IMR-90 (cell line): Measurements from ENCODE around the gene ALDH3B2. TPM values are rescaled to one million over a fixed set of nuclear protein-coding genes. Genes with fewer than 3 reads are reported as not detected.
A peak's percentile ranks its signal among the peaks of the same experiment; 100 is the strongest.

ENCODE experiments used
- ATAC-seq: fragments of 200-7000 bp; cut with Tn5 transposase; 2 replicates; pipeline ENCODE4 v1.9.1; 2020; ENCODE audit warnings: low read depth, mild to moderate bottlenecking, moderate library complexity
- BruUV-seq: library from RNA; stranded (reverse); fragments of 400-500 nt; replicated peaks from 2 replicates; lab custom pipeline; 2021; lab: Mats Ljungman, UMichigan
- CTCF ChIA-PET: fragments of 300-600 bp; formaldehyde crosslinking; extraction: SDS; loops from one replicate; lab custom pipeline; 2021; ENCODE audit warnings: antibody characterized with exemption; lab: Yijun Ruan, JAX
- POLR2A ChIA-PET: fragments of 300-600 bp; sonication (Branson Sonifier 250); formaldehyde crosslinking; loops from one replicate; lab custom pipeline; 2022; ENCODE audit warnings: antibody characterized with exemption; ENCODE audit not compliant: unreplicated experiment; lab: Charles Lee
- DNase-seq: peaks from one replicate; pipeline ENCODE4 v3.0.0; 2013
- H2AFZ ChIP-seq: replicated peaks from 2 replicates; pipeline ENCODE3; 2013; ENCODE audit warnings: low read length, mild to moderate bottlenecking; ENCODE audit not compliant: poor library complexity
- H2AK5ac ChIP-seq: 2 replicates; pipeline ENCODE4 v1.6.1; 2013; ENCODE audit warnings: low read depth, low read length, inconsistent platforms
- H2AK9ac ChIP-seq: replicated peaks from 2 replicates; pipeline ENCODE3; 2013; ENCODE audit warnings: mild to moderate bottlenecking, low read depth, low read length, moderate library complexity; ENCODE audit not compliant: poor library complexity
- H2BK120ac ChIP-seq: 2 replicates; pipeline ENCODE4 v1.6.1; 2013; ENCODE audit warnings: low read depth, low read length, inconsistent platforms
- H2BK15ac ChIP-seq: 3 replicates; pipeline ENCODE4 v1.6.1; 2013; ENCODE audit warnings: low read depth, low read length, inconsistent platforms
- H2BK20ac ChIP-seq: 2 replicates; pipeline ENCODE4 v1.6.1; 2013; ENCODE audit warnings: low read depth, mild to moderate bottlenecking, inconsistent platforms, low read length, moderate library complexity
- H2BK5ac ChIP-seq: 2 replicates; pipeline ENCODE4 v1.6.1; 2013; ENCODE audit warnings: mild to moderate bottlenecking, low read depth, low read length, inconsistent platforms; ENCODE audit not compliant: poor library complexity, severe bottlenecking
- H3K14ac ChIP-seq: replicated peaks from 2 replicates; pipeline ENCODE4 v1.6.1; 2013; ENCODE audit warnings: low read depth, low read length, inconsistent platforms
- H3K18ac ChIP-seq: 2 replicates; pipeline ENCODE4 v1.6.1; 2013; ENCODE audit warnings: low read depth, low read length, control low read depth
- H3K23ac ChIP-seq: 2 replicates; pipeline ENCODE4 v1.6.1; 2013; ENCODE audit warnings: low read depth, low read length, inconsistent platforms
- H3K27ac ChIP-seq: 2 replicates; pipeline ENCODE4 v1.5.1; 2013; ENCODE audit warnings: mild to moderate bottlenecking, control low read depth, low read length; ENCODE audit not compliant: insufficient read depth
- H3K27me3 ChIP-seq: 2 replicates; pipeline ENCODE4 v1.6.1; 2013; ENCODE audit warnings: low read length; ENCODE audit not compliant: control insufficient read depth, insufficient read depth
- H3K36me3 ChIP-seq: 2 replicates; pipeline ENCODE4 v1.6.1; 2013; ENCODE audit warnings: low read length, mixed read lengths; ENCODE audit not compliant: control insufficient read depth, insufficient read depth
- H3K4ac ChIP-seq: 2 replicates; pipeline ENCODE4 v1.6.1; 2013; ENCODE audit warnings: low read depth, low read length, inconsistent platforms
- H3K4me1 ChIP-seq: 2 replicates; pipeline ENCODE4 v1.6.1; 2013; ENCODE audit warnings: low read length, mixed read lengths; ENCODE audit not compliant: control insufficient read depth, insufficient read depth
- H3K4me2 ChIP-seq: 2 replicates; pipeline ENCODE4 v1.6.1; 2013; ENCODE audit warnings: low read depth, mild to moderate bottlenecking, control low read depth, low read length, moderate library complexity
- H3K4me3 ChIP-seq: 2 replicates; pipeline ENCODE4 v1.5.1; 2013; ENCODE audit warnings: low read depth, mild to moderate bottlenecking, control low read depth, low read length, moderate library complexity; ENCODE audit not compliant: insufficient read depth
- H3K56ac ChIP-seq: 2 replicates; pipeline ENCODE4 v1.6.1; 2013; ENCODE audit warnings: low read length, inconsistent platforms; ENCODE audit not compliant: insufficient read depth; ENCODE audit errors: extremely low read depth
- H3K79me1 ChIP-seq, 2 experiments: 2 replicates each; pipeline ENCODE4 v1.6.1; 2013; ENCODE audit warnings: low read length in 2 of 2, inconsistent platforms in 1 of 2, low read depth in 1 of 2
- H3K9ac ChIP-seq: 2 replicates; pipeline ENCODE4 v1.6.1; 2013; ENCODE audit warnings: low read depth, low read length, control low read depth
- H3K9me1 ChIP-seq: 2 replicates; pipeline ENCODE4 v1.6.1; 2013; ENCODE audit warnings: low read length, inconsistent platforms; ENCODE audit not compliant: insufficient read depth
- H3K9me3 ChIP-seq: 2 replicates; pipeline ENCODE4 v1.6.1; 2013; ENCODE audit warnings: low read length; ENCODE audit not compliant: control insufficient read depth, insufficient read depth
- H4K20me1 ChIP-seq: 2 replicates; pipeline ENCODE4 v1.6.1; 2013; ENCODE audit warnings: low read length, inconsistent platforms; ENCODE audit not compliant: insufficient read depth
- H4K5ac ChIP-seq: 2 replicates; pipeline ENCODE4 v1.6.1; 2013; ENCODE audit warnings: mild to moderate bottlenecking, low read depth, low read length, control low read depth
- H4K8ac ChIP-seq, 2 experiments: 2 replicates each; pipeline ENCODE4 v1.6.1; 2013; ENCODE audit warnings: low read depth in 2 of 2, low read length in 2 of 2, control low read depth in 1 of 2, inconsistent platforms in 1 of 2
- H4K91ac ChIP-seq: 2 replicates; pipeline ENCODE4 v1.6.1; 2013; ENCODE audit warnings: low read depth, low read length, inconsistent platforms; ENCODE audit not compliant: insufficient read depth
- BHLHE40 ChIP-seq: fragments of 150-350 bp; IDR thresholded peaks from 2 replicates; pipeline ENCODE4 v1.6.1; 2016; ENCODE audit warnings: mild to moderate bottlenecking, low read depth, low read length
- MAZ ChIP-seq: IDR thresholded peaks from 2 replicates; pipeline ENCODE4 v1.6.1; 2012; ENCODE audit warnings: low read depth, mild to moderate bottlenecking, low read length, improper control_type of control experiment, moderate library complexity, borderline replicate concordance
- MXI1 ChIP-seq: IDR thresholded peaks from 2 replicates; pipeline ENCODE4 v1.6.1; 2012; ENCODE audit warnings: low read depth, mild to moderate bottlenecking, low read length, moderate library complexity, borderline replicate concordance
- NFE2L2 ChIP-seq: fragments of 150-350 bp; IDR thresholded peaks from 2 replicates; pipeline ENCODE4 v1.6.1; 2016; ENCODE audit warnings: low read depth, mild to moderate bottlenecking, low read length
- RAD21 ChIP-seq: IDR thresholded peaks from 2 replicates; pipeline ENCODE4 v1.6.1; 2012; ENCODE audit warnings: low read length, improper control_type of control experiment
- RCOR1 ChIP-seq: IDR thresholded peaks from 2 replicates; pipeline ENCODE4 v1.6.1; 2012; ENCODE audit warnings: mild to moderate bottlenecking, low read length, improper control_type of control experiment; ENCODE audit not compliant: insufficient replicate concordance
- RFX5 ChIP-seq: IDR thresholded peaks from 2 replicates; pipeline ENCODE4 v1.8.0; 2012; ENCODE audit warnings: low read depth, mild to moderate bottlenecking, low read length, moderate library complexity
- SMC3 ChIP-seq: fragments of 150-350 bp; IDR thresholded peaks from 2 replicates; pipeline ENCODE4 v1.6.1; 2016; ENCODE audit warnings: low read depth, mild to moderate bottlenecking, antibody characterized with exemption, low read length, moderate library complexity
- WGBS, 2 experiments: methylation state at CpG; one replicate each; pipeline versions ENCODE4 v1.1.5 to v1.1.7; 2013; ENCODE audit warnings: missing lambda C conversion rate in 2 of 2; ENCODE audit not compliant: insufficient read length in 1 of 2; ENCODE audit errors: extremely low coverage in 2 of 2; 5-methylcytosine and 5-hydroxymethylcytosine counted together
- dilution Hi-C: fragments of 300-500 bp; cut with HindIII; formaldehyde crosslinking; loops from one replicate; pipeline ENCODE4 v1.14.3; 2018; ENCODE audit warnings: low sequenced_read_pairs; ENCODE audit not compliant: unreplicated experiment
- in situ Hi-C: fragments of 300-500 bp; cut with MboI; formaldehyde crosslinking; loops from 3 replicates; pipeline ENCODE4 v1.14.3; 2019; ENCODE audit warnings: low sequenced_read_pairs, inconsistent platforms, mixed read lengths
- intact Hi-C: fragments of 100-400 bp; cut with micrococcal nuclease; formaldehyde crosslinking; loops from 2 replicates; pipeline ENCODE4 v1.10.0; 2022
- polyA plus RNA-seq, 3 experiments: library from polyadenylated mRNA; depleted of rRNA; stranded (reverse); fragments of >200 nt; gene quantifications; 2 replicates each; pipeline ENCODE4 v1.2.3, GENCODE V29; 2012; ENCODE audit warnings: low replicate concordance in 1 of 3
- total RNA-seq: library from RNA; depleted of rRNA; stranded (reverse); fragments of >200 nt; gene quantifications from 2 replicates; pipeline ENCODE4 v1.2.3, GENCODE V29; 2012
- TF ChIP-seq, protein P1 (sequence below): fragments of 150-350 bp; IDR thresholded peaks from 2 replicates; pipeline ENCODE4 v1.6.1; 2017; ENCODE audit warnings: mild to moderate bottlenecking, antibody characterized with exemption, low read length, low read depth
- TF ChIP-seq, protein P2 (sequence below): conservative IDR thresholded peaks from 2 replicates; pipeline ENCODE4 v1.5.1; 2012; ENCODE audit warnings: mild to moderate bottlenecking, low read depth, low read length, improper control_type of control experiment

The ALDH3B2 gene
- total and polyA plus RNA-seq, 2 of the 4 experiments (the other 2 are of a cell fraction) = not detected

DNA sequence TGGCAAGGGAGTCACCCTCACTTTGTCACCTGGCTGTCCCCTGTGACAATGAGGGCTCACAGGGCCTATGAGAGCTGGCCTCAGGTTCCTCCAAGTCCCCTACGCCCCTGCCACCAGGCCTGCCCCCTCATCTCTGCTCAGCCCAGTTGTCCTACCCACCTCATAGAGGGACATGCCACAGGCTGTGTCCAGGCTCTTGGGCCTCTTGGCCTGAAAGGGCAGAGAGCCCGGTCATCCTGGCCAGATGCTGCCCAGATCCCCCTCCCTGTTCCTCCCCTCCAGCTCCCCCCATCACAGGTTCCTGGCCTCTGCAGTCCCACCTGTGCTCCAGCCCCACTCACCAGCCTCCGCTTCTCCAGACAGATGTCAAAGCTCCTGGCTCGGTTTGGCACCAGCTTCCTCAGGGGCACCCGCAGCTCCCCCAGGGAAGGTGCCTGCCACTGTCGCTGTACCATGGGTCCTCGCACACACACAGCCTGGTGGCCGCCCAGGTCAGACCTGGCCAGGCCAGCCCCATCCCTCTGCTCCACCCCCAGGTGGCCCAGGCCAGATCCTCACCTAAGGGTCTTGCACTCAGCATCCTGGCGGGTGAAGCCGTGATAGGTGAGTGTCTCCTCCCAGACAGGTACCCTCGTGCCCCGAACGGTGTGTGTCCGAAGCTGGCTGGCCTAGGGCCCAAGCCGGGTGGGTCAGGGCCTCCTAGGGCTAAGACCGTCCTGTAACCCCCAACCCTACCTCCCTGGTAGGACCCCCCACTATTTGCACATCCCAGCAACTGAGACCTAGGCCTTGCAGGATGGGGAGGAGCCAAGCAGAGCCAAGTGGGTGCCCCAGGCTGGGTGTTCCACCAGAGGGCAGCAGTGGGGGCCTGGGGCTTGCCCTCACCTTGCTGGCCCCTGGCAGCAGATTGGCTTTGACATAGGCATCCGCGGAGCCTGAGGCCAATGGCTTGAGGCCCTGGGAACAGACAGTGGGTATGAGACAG is 59.4 kb downstream of the ALDH3B2 start:
- ATAC-seq (peak; percentile 50), DNase-seq (no peak)
- Histone ChIP-seq H3K23ac (no peak overlapping the region), H3K36me3 (peaks cover 27% of the 10 kb centered on the region), H4K8ac (no peak overlapping the region), H2AFZ (peak overlapping the region; percentile 85), H4K5ac (no peak overlapping the region), H3K27ac (no peak overlapping the region), H3K4me2 (no peak overlapping the region), H3K9ac (no peak overlapping the region), H3K56ac (no peak overlapping the region), H2BK120ac (no peak overlapping the region), H3K14ac (no peak overlapping the region), H3K79me1 (no peaks in the 10 kb centered on the region), H2BK5ac (no peak overlapping the region), H2BK20ac (no peak overlapping the region), H3K4me3 (no peak overlapping the region), H3K4me1 (no peaks in the 10 kb centered on the region), H3K9me1 (no peaks in the 10 kb centered on the region), H3K18ac (no peak overlapping the region), H3K9me3 (no peaks in the 10 kb centered on the region), H2AK9ac (no peak overlapping the region), H3K27me3 (peaks cover 20% of the 10 kb centered on the region), H2BK15ac (no peak overlapping the region), H4K91ac (no peak overlapping the region), H4K20me1 (no peaks in the 10 kb centered on the region; the same call in 1 of the 2 replicates), H2AK5ac (no peak overlapping the region), H3K4ac (no peak overlapping the region)
- in situ Hi-C loops = no loop called here
- ChIA-PET CTCF (interaction anchor here (1.0 to 1.5 kb wide), 3 partner anchors 11 to 19 kb away, joined by 4 to 5 read pairs (median 4); partner anchors contain the start of gene NUDT8), POLR2A (no interaction called here)
- dilution Hi-C loops = no loop called here
- TF ChIP-seq BHLHE40 (no peak), RAD21 (no peak), MXI1 (no peak), MAZ (no peak), NFE2L2 (no peak), SMC3 (peak; percentile 30; the same call in 1 of the 2 replicates), RFX5 (no peak), RCOR1 (no peak)
- TF ChIP-seq, protein P1, sequence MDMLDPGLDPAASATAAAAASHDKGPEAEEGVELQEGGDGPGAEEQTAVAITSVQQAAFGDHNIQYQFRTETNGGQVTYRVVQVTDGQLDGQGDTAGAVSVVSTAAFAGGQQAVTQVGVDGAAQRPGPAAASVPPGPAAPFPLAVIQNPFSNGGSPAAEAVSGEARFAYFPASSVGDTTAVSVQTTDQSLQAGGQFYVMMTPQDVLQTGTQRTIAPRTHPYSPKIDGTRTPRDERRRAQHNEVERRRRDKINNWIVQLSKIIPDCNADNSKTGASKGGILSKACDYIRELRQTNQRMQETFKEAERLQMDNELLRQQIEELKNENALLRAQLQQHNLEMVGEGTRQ = no peak
- TF ChIP-seq, protein P2, sequence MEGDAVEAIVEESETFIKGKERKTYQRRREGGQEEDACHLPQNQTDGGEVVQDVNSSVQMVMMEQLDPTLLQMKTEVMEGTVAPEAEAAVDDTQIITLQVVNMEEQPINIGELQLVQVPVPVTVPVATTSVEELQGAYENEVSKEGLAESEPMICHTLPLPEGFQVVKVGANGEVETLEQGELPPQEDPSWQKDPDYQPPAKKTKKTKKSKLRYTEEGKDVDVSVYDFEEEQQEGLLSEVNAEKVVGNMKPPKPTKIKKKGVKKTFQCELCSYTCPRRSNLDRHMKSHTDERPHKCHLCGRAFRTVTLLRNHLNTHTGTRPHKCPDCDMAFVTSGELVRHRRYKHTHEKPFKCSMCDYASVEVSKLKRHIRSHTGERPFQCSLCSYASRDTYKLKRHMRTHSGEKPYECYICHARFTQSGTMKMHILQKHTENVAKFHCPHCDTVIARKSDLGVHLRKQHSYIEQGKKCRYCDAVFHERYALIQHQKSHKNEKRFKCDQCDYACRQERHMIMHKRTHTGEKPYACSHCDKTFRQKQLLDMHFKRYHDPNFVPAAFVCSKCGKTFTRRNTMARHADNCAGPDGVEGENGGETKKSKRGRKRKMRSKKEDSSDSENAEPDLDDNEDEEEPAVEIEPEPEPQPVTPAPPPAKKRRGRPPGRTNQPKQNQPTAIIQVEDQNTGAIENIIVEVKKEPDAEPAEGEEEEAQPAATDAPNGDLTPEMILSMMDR = peak; percentile 45; the same call in 1 of the 2 replicates
- WGBS, 2 experiments = 92% methylated on average over 8 of the region's 18 CpGs; no CpG with 5 or more reads in 1 of the 2 experiments
- intact Hi-C loops = no loop called here
- no TSS peak for BruUV-seq
